Neutrophil (primary cell): ENCODE results near the gene DNAJC15.

Source experiments
- H3K27ac ChIP-seq: fragments of 200-600 bp; sonication (generic); 2 replicates; pipeline ENCODE4 v1.5.1; 2016; ENCODE audit warnings: mild to moderate bottlenecking, moderate library complexity
- H3K27me3 ChIP-seq: fragments of 200-600 bp; sonication (generic); 2 replicates; pipeline ENCODE4 v1.6.0; 2016; ENCODE audit warnings: mild to moderate bottlenecking
- H3K36me3 ChIP-seq: fragments of 200-600 bp; sonication (generic); 2 replicates; pipeline ENCODE4 v1.5.1; 2017
- H3K4me1 ChIP-seq, 2 experiments: fragments of 200-600 bp in 1 of 2; sonication (generic) in 1 of 2; 1 replicate in 1 of 2; 2 replicates in 1 of 2; pipeline versions ENCODE4 v1.5.1 to v1.6.1; 2013 to 2016; ENCODE audit warnings: low read depth in 1 of 2, low read length in 1 of 2, mild to moderate bottlenecking in 1 of 2, moderate library complexity in 1 of 2; ENCODE audit not compliant: control insufficient read depth in 1 of 2, insufficient read depth in 1 of 2
- H3K4me3 ChIP-seq, 2 experiments: fragments of 200-600 bp in 1 of 2; sonication (generic) in 1 of 2; 1 replicate in 1 of 2; 2 replicates in 1 of 2; pipeline ENCODE4 v1.5.1; 2013 to 2016; ENCODE audit warnings: low read depth in 1 of 2, low read length in 1 of 2, mild to moderate bottlenecking in 1 of 2, moderate library complexity in 1 of 2
- H3K9me3 ChIP-seq: fragments of 200-600 bp; sonication (generic); 2 replicates; pipeline ENCODE4 v1.5.1; 2016
- CTCF ChIP-seq: fragments of 200-600 bp; sonication (generic); IDR thresholded peaks from 2 replicates; pipeline ENCODE4 v1.5.1; 2016; ENCODE audit warnings: antibody characterized with exemption

DNAJC15 gene

GRCh38 chr13:43005460-43006236, 17.7 kb upstream of the DNAJC15 start:
- no peak for TF ChIP-seq CTCF
- Histone ChIP-seq H3K4me1 (no peaks in the 10 kb centered on the region), H3K9me3 (no peaks in the 10 kb centered on the region), H3K36me3 (no peaks in the 10 kb centered on the region), H3K27ac (no peak overlapping the region), H3K4me3 (no peak overlapping the region), H3K27me3 (no peaks in the 10 kb centered on the region)

DNA sequence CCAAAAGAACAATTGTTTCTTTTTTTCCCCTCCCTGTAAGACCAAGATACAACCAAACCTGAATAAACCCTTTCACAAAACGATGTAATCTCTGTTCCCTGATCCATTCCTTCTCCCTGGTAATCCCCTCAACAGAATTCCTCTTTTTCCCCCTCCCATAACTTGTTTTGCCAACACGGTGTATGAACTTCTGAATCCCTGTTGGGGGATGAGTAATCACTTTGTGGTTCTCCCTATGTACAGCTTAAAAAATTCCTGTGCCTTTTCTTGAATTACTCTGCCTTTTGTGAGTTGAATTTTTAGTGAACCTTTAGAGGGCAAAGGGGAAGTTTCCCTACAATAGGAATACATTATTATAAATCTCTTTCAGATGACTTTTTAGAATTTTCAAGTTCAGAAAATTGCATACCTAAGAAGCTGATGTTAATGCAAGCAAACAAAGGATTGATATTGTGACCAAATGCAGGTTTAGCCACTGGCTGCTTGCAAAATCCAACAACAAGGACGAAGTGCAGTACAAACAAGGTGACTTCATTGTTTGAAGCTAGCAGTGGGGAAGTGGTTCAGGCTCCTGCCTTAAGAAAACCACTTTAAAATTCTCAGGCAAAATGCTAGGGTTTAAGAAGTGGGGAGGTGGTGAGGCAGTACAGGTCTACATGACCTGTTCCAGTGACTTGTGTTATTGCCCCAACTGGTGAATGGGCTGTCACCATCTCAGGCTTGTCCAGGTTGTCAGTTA, 16.3 kb upstream of the DNAJC15 start:
- H3K27me3 ChIP-seq, result no peaks in the 10 kb centered on the region
- H3K4me1 ChIP-seq, result no peaks in the 10 kb centered on the region
- H3K4me3 ChIP-seq, result no peak overlapping the region
- H3K9me3 ChIP-seq, result no peaks in the 10 kb centered on the region
- TF ChIP-seq CTCF, result no peak
- H3K27ac ChIP-seq, result no peak overlapping the region
- H3K36me3 ChIP-seq, result no peaks in the 10 kb centered on the region

- Histone ChIP-seq H3K36me3 (no peaks in the 10 kb centered on the region), H3K4me1 (no peaks in the 10 kb centered on the region), H3K4me3 (no peak overlapping the region), H3K27me3 (no peaks in the 10 kb centered on the region), H3K9me3 (no peaks in the 10 kb centered on the region), H3K27ac (no peak overlapping the region)
- TF ChIP-seq CTCF, result no peak
Observed at GRCh38 chr13:43008596-43008995, 14.8 kb upstream of the DNAJC15 start.

DNA sequence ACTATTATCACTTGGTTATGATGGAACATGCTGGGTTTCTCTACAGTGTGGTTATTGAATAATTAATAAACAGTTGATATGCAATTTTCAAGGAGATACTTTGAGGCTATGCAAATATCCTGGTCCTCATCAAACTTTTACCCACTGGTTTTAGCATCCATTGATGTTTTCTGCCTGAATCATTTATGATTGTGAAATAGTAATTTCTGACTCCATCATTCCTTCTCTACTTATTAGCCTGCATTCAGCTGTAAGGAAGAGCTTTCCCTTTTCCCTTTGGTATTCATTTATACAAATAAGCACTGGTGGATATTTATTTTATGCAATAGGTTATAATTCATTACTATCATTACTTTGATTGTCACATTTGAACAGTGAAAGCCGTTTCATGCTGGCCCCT, 13.9 kb upstream of the DNAJC15 start:
- Histone ChIP-seq H3K4me3 (no peak overlapping the region), H3K27me3 (no peaks in the 10 kb centered on the region), H3K27ac (no peak overlapping the region), H3K4me1 (no peaks in the 10 kb centered on the region), H3K9me3 (no peaks in the 10 kb centered on the region), H3K36me3 (no peaks in the 10 kb centered on the region)
- TF ChIP-seq CTCF, result no peak

DNA sequence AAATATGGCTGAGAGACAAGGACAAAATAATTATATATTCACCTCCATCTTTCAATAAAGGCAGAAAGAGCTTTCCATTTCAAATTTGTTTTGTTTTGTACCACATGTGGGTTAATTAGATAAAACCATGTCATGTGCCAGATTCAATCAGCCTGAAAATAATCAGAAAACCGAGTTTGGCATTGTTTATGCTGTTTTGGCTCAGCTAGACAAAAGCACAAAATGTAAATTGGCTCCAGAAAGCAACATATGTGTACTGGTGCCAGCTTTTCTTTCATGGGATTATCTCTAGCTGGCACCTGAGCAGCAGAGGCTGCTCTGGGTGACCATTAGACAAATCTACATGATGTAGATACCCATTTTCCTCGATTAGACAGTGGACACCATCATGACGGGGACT, 9.2 kb upstream of the DNAJC15 start:
- no peak for TF ChIP-seq CTCF
- H3K27ac ChIP-seq, result no peak overlapping the region

More for the DNA sequence above, 9.2 kb upstream of the DNAJC15 start:
- no peaks in the 10 kb centered on the region for H3K4me1 ChIP-seq
- H3K27me3 ChIP-seq, result no peaks in the 10 kb centered on the region
- no peak overlapping the region for H3K4me3 ChIP-seq
- H3K9me3 ChIP-seq, result no peaks in the 10 kb centered on the region
- no peaks in the 10 kb centered on the region for H3K36me3 ChIP-seq
